ENCODE results near the gene CDK6. TPM values are rescaled to one million over a fixed set of nuclear protein-coding genes. Genes with fewer than 3 reads are reported as not detected.
A peak's percentile ranks its signal among the peaks of the same experiment; 100 is the strongest.

CDK6 gene
- total and polyA plus RNA-seq, 4 donors, result 1.6 to 66.4 (median 12.1) TPM

GRCh38 chr7:92623544-92623943, 212.8 kb downstream of the CDK6 start:
- 81 to 94% methylated on average over 1 of the region's 1 CpG for WGBS, 2 donors

GRCh38 chr7:92622685-92623084, 213.7 kb downstream of the CDK6 start:
- Histone ChIP-seq H3K4me3 (no peak overlapping the region), H3K9me3 (ENCODE audit: control insufficient read depth in 4 of 4, insufficient read depth in 3 of 4, low read length in 3 of 4) (peaks cover 0 to 3% (median 0%) of the 10 kb centered on the region in 4 donors), H3K27me3 (ENCODE audit: control insufficient read depth in 3 of 3, insufficient read depth in 3 of 3, low read length in 2 of 3) (no peaks in the 10 kb centered on the region), H3K36me3 (ENCODE audit: control insufficient read depth in 4 of 4, insufficient read depth in 4 of 4, low read length in 4 of 4) (peaks cover 3 to 6% (median 5%) of the 10 kb centered on the region in 4 donors), H3K27ac (ENCODE audit: low read depth in 1 of 2, low read length in 1 of 2) (peak overlapping the region in 1 of 2 donors; percentile 45), H3K9ac (ENCODE audit: insufficient read depth in 1 of 2, low read length in 2 of 2) (no peak overlapping the region), H3K4me1 (ENCODE audit: control insufficient read depth in 5 of 5, insufficient read depth in 5 of 5, low read length in 5 of 5) (peaks cover 0 to 11% (median 5%) of the 10 kb centered on the region in 5 donors)
- no peak for TF ChIP-seq CTCF (IDR thresholded peaks at IDR 0.05; ENCODE audit: control extremely low read depth, extremely low read depth)
- WGBS, 2 donors, result 75% methylated on average over 3 of the region's 3 CpGs
- ATAC-seq (ENCODE audit: insufficient read depth, low FRiP score) (no peak), DNase-seq (peak in 1 of 3 donors; percentile 47)

More at GRCh38 chr7:92623544-92623943, 212.8 kb downstream of the CDK6 start:
- Histone ChIP-seq H3K36me3 (ENCODE audit: control insufficient read depth in 4 of 4, insufficient read depth in 4 of 4, low read length in 4 of 4) (peaks cover 0 to 6% (median 0%) of the 10 kb centered on the region in 4 donors), H3K9me3 (ENCODE audit: control insufficient read depth in 4 of 4, insufficient read depth in 3 of 4, low read length in 3 of 4) (peaks cover 0 to 3% (median 0%) of the 10 kb centered on the region in 4 donors), H3K9ac (ENCODE audit: insufficient read depth in 1 of 2, low read length in 2 of 2) (no peak overlapping the region), H3K4me3 (no peak overlapping the region), H3K4me1 (ENCODE audit: control insufficient read depth in 5 of 5, insufficient read depth in 5 of 5, low read length in 5 of 5) (peaks cover 0 to 11% (median 5%) of the 10 kb centered on the region in 5 donors), H3K27me3 (ENCODE audit: control insufficient read depth in 3 of 3, insufficient read depth in 3 of 3, low read length in 2 of 3) (no peaks in the 10 kb centered on the region), H3K27ac (ENCODE audit: low read depth in 1 of 2, low read length in 1 of 2) (no peak overlapping the region)
- ATAC-seq (ENCODE audit: insufficient read depth, low FRiP score) (no peak), DNase-seq (no peak)
- TF ChIP-seq CTCF (IDR thresholded peaks at IDR 0.05; ENCODE audit: control extremely low read depth, extremely low read depth), result no peak

- ATAC-seq (ENCODE audit: insufficient read depth, low FRiP score) (no peak), DNase-seq (no peak)
- H3K9me3 ChIP-seq (ENCODE audit: control insufficient read depth in 4 of 4, insufficient read depth in 3 of 4, low read length in 3 of 4), result peaks cover 0 to 3% (median 0%) of the 10 kb centered on the region in 4 donors
- 74 to 86% methylated on average over 2 of the region's 2 CpGs for WGBS, 2 donors
- TF ChIP-seq CTCF (IDR thresholded peaks at IDR 0.05; ENCODE audit: control extremely low read depth, extremely low read depth), result no peak
- H3K9ac ChIP-seq (ENCODE audit: insufficient read depth in 1 of 2, low read length in 2 of 2), result no peak overlapping the region
- H3K4me1 ChIP-seq (ENCODE audit: control insufficient read depth in 5 of 5, insufficient read depth in 5 of 5, low read length in 5 of 5), result peaks cover 0 to 11% (median 5%) of the 10 kb centered on the region in 5 donors
- no peak overlapping the region for H3K4me3 ChIP-seq
- H3K36me3 ChIP-seq (ENCODE audit: control insufficient read depth in 4 of 4, insufficient read depth in 4 of 4, low read length in 4 of 4), result peaks cover 6 to 11% (median 8%) of the 10 kb centered on the region in 4 donors
- no peak overlapping the region for H3K27ac ChIP-seq (ENCODE audit: low read depth in 1 of 2, low read length in 1 of 2)
- no peaks in the 10 kb centered on the region for H3K27me3 ChIP-seq (ENCODE audit: control insufficient read depth in 3 of 3, insufficient read depth in 3 of 3, low read length in 2 of 3)
Observed at GRCh38 chr7:92622030-92622429, 214.3 kb downstream of the CDK6 start.

GRCh38 chr7:92621561-92622023, 214.8 kb downstream of the CDK6 start:
- H3K9me3 ChIP-seq (ENCODE audit: control insufficient read depth in 4 of 4, insufficient read depth in 3 of 4, low read length in 3 of 4), result peaks cover 0 to 3% (median 0%) of the 10 kb centered on the region in 4 donors
- no peak overlapping the region for H3K27ac ChIP-seq (ENCODE audit: low read depth in 1 of 2, low read length in 1 of 2)
- no peak for TF ChIP-seq CTCF (IDR thresholded peaks at IDR 0.05; ENCODE audit: control extremely low read depth, extremely low read depth)
- no peaks in the 10 kb centered on the region for H3K27me3 ChIP-seq (ENCODE audit: control insufficient read depth in 3 of 3, insufficient read depth in 3 of 3, low read length in 2 of 3)
- no peak overlapping the region for H3K9ac ChIP-seq (ENCODE audit: insufficient read depth in 1 of 2, low read length in 2 of 2)
- WGBS, 2 donors, result 61 to 67% methylated on average over 2 of the region's 2 CpGs
- no peak for DNase-seq
- ATAC-seq (ENCODE audit: insufficient read depth, low FRiP score), result no peak
- no peak overlapping the region for H3K4me3 ChIP-seq
- H3K4me1 ChIP-seq (ENCODE audit: control insufficient read depth in 5 of 5, insufficient read depth in 5 of 5, low read length in 5 of 5), result peaks cover 0 to 11% (median 5%) of the 10 kb centered on the region in 5 donors
- peaks cover 7 to 11% (median 9%) of the 10 kb centered on the region in 4 donors for H3K36me3 ChIP-seq (ENCODE audit: control insufficient read depth in 4 of 4, insufficient read depth in 4 of 4, low read length in 4 of 4)

Measured in lung (tissue), 12 donors.